GM12891 (cell line): ENCODE measurements around the gene STXBP3.
A peak's percentile ranks its signal among the peaks of the same experiment; 100 is the strongest.

Experiments used
- PAX5 ChIP-seq: IDR thresholded peaks from 2 replicates; pipeline ENCODE4 v1.6.1; 2011; ENCODE audit warnings: low read length, moderate library complexity, mild to moderate bottlenecking; ENCODE audit not compliant: insufficient read depth, severe bottlenecking
- POLR2A ChIP-seq: IDR thresholded peaks from 2 replicates; pipeline ENCODE4 v1.6.1; 2011; ENCODE audit warnings: low read depth, low read length, control low read depth
- POLR2AphosphoS5 ChIP-seq: IDR thresholded peaks from 2 replicates; pipeline ENCODE4 v1.6.1; 2011; ENCODE audit warnings: low read depth, low read length, control low read depth
- POU2F2 ChIP-seq: IDR thresholded peaks from 2 replicates; pipeline ENCODE4 v1.6.1; 2011; ENCODE audit warnings: low read depth, mild to moderate bottlenecking, control low read depth, low read length, moderate library complexity
- SPI1 ChIP-seq: IDR thresholded peaks from 2 replicates; pipeline ENCODE4 v1.6.1; 2011; ENCODE audit warnings: low read depth, low read length, control low read depth
- TAF1 ChIP-seq: IDR thresholded peaks from 2 replicates; pipeline ENCODE4 v1.6.1; 2011; ENCODE audit warnings: low read depth, low read length, control low read depth

- TF ChIP-seq POLR2AphosphoS5 = peak; percentile 51; the same call in 1 of the 2 replicates
- no peak; the same call in 1 of the 2 replicates for TF ChIP-seq POLR2A
- TF ChIP-seq POU2F2 = no peak
- no peak for TF ChIP-seq TAF1
- no peak for TF ChIP-seq SPI1
- TF ChIP-seq PAX5 = no peak
These were observed 45.2 kb upstream of the STXBP3 start for GRCh38 chr1:108701176-108701849.
